Right renal pelvis (tissue), 4 donors: Measurements from ENCODE around the gene SIX1. TPM values are rescaled to one million over a fixed set of nuclear protein-coding genes. Genes with fewer than 3 reads are reported as not detected.

Experiments used
- DNase-seq, 4 donors: peaks; one replicate each; pipeline ENCODE4 v3.0.0-alpha.2; 2013; ENCODE audit warnings: low read depth in 4 of 4, low spot score in 3 of 4, missing footprints in 1 of 4
- polyA plus RNA-seq, 4 donors: library from polyadenylated mRNA; unstranded; fragments of 120-200 nt; gene quantifications; one replicate each; pipeline ENCODE4 v1.2.1, GENCODE V29; 2013; ENCODE audit not compliant: insufficient read length in 4 of 4

Gene SIX1
- polyA plus RNA-seq, 4 donors = 8.3 to 12.1 (median 10.1) TPM

GRCh38 chr14:60602291-60602690 is 47.0 kb downstream of the SIX1 start:
- no peak for DNase-seq

- DNase-seq = no peak
Observed at GRCh38 chr14:60599727-60600126, 49.5 kb downstream of the SIX1 start.

GRCh38 chr14:60596139-60596538 is 53.1 kb downstream of the SIX1 start:
- no peak for DNase-seq

GRCh38 chr14:60594062-60594461 is 55.2 kb downstream of the SIX1 start:
- no peak for DNase-seq

Other genes starting within 250 kb of the SIX1 start
- 1 to 10 TPM in 1 of 4 donors, under 1 TPM in 3; 0.26 to 1.0 (median 0.38) TPM for gene C14orf39, start 163.4 kb downstream of the SIX1 start, polyA plus RNA-seq
- gene SIX6, start 140.3 kb downstream of the SIX1 start, polyA plus RNA-seq = not detected
- 1 to 10 TPM; 5.6 to 7.1 (median 6.3) TPM for gene SIX4, start 74.9 kb upstream of the SIX1 start, polyA plus RNA-seq
- 10 to 100 TPM; 45.8 to 52.1 (median 50.2) TPM for gene MNAT1, start 85.3 kb upstream of the SIX1 start, polyA plus RNA-seq